ENCODE measurements around the gene PTBP3. TPM values are rescaled to one million over a fixed set of nuclear protein-coding genes. Genes with fewer than 3 reads are reported as not detected.
"Not testable (repeated sequence)": the region's sequence is repeated elsewhere in the genome, so short reads cannot be mapped to it uniquely, and the experiment has no call there.

The PTBP3 gene
- total RNA-seq, 1 donor from 2014 or later, result 210 TPM

- no peak overlapping the region for H3K4me3 ChIP-seq (ENCODE audit: low read depth, low read length)
- peak; percentile 22 for DNase-seq (ENCODE audit: low read depth)
- no peak for TF ChIP-seq CTCF (conservative IDR thresholded peaks at IDR 0.05; ENCODE audit: low read depth, low read length)
Measured at GRCh38 chr9:112203536-112203935, 129.9 kb downstream of the PTBP3 start.

GRCh38 chr9:112200711-112201110 lies 132.7 kb downstream of the PTBP3 start:
- no peak for DNase-seq (ENCODE audit: low read depth)
- TF ChIP-seq CTCF (conservative IDR thresholded peaks at IDR 0.05; ENCODE audit: low read depth, low read length), result no peak
- H3K4me3 ChIP-seq (ENCODE audit: low read depth, low read length), result no peak overlapping the region

GRCh38 chr9:112198646-112199045 lies 134.8 kb downstream of the PTBP3 start:
- no peak for TF ChIP-seq CTCF (conservative IDR thresholded peaks at IDR 0.05; ENCODE audit: low read depth, low read length)

GRCh38 chr9:112194969-112195431 lies 138.4 kb downstream of the PTBP3 start:
- H3K4me3 ChIP-seq (ENCODE audit: low read depth, low read length), result no peak overlapping the region
- DNase-seq (ENCODE audit: low read depth), result no peak
- no peak for TF ChIP-seq CTCF (conservative IDR thresholded peaks at IDR 0.05; ENCODE audit: low read depth, low read length)

More at GRCh38 chr9:112198646-112199045, 134.8 kb downstream of the PTBP3 start:
- no peak for DNase-seq (ENCODE audit: low read depth)
- no peak overlapping the region for H3K4me3 ChIP-seq (ENCODE audit: low read depth, low read length)

- TF ChIP-seq CTCF (conservative IDR thresholded peaks at IDR 0.05; ENCODE audit: low read depth, low read length), result no peak
- no peak overlapping the region for H3K4me3 ChIP-seq (ENCODE audit: low read depth, low read length)
- no peak for DNase-seq (ENCODE audit: low read depth)
Measured at GRCh38 chr9:112193572-112194288, 139.7 kb downstream of the PTBP3 start.

- DNase-seq (ENCODE audit: low read depth); H3K4me3 ChIP-seq (ENCODE audit: low read depth, low read length): not testable (repeated sequence)
Measured at GRCh38 chr9:112190320-112190719, 143.1 kb downstream of the PTBP3 start.

GRCh38 chr9:112188884-112189283 lies 144.5 kb downstream of the PTBP3 start:
- no peak for TF ChIP-seq CTCF (conservative IDR thresholded peaks at IDR 0.05; ENCODE audit: low read depth, low read length)

More at GRCh38 chr9:112188884-112189283, 144.5 kb downstream of the PTBP3 start:
- no peak for DNase-seq (ENCODE audit: low read depth)
- H3K4me3 ChIP-seq (ENCODE audit: low read depth, low read length), result no peak overlapping the region
